ENCODE data around the gene BCL7B.
"Not testable (repeated sequence)": the region's sequence is repeated elsewhere in the genome, so short reads cannot be mapped to it uniquely, and the experiment has no call there.

The BCL7B gene

DNA sequence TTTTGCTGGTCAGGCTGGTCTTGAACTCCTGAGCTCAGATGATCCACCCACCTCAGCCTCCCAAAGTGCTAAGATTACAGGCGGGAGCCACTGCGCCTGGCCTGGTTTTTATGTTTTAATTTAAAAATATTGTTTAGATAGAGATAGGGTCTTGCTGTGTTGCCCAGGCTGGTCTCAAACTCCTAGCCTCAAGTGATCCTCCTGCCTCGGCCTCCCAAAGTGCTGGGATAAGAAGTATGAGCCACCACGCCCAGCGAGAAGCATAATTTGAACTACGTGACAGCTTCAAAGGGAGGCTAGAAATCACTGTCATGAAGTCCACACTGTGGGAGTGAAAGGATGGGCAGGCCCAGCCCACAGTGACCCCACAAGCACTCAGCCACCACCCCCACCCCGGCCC is 21.6 kb downstream of the BCL7B start:
- not testable (repeated sequence) for DNase-seq (ENCODE audit: low spot score)

DNA sequence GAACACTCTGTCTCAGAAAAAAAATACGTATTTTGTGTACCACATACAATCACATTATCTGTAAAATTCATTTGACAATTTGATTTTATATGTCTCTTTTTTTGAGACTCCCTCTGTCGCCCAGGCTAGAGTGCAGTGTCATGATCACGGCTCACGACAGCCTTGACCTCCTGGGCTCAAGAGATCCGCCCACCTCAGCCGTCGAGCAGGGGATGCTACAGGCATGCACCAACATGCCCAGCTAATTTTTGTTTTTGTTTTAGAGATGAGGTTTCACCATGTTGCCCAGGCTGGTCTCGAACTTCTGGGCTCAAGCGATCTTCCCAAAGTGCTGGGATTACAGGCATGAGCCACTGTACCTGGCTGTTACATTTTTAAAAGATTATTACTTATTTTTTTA is 23.7 kb downstream of the BCL7B start:
- DNase-seq (ENCODE audit: low spot score) = no peak

DNA sequence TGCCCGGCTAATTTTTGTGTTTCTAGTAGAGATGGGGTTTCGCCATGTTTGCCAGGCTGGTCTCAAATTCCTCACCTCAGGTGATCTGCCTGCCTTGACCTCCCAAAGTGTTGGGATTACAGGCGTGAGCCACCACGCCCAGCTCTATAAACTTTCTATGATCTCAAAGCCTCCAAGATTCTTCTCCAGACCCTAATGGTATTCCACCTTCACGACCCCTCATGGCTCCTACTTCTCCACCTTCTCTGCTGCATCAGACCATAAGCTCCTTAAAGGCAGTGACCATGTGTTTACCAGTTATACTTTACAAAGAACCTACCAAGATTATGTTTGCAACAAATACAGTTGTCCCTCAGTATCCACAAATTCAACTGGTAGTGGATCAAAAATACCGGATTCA is 25.3 kb downstream of the BCL7B start:
- DNase-seq (ENCODE audit: low spot score) = no peak

DNA sequence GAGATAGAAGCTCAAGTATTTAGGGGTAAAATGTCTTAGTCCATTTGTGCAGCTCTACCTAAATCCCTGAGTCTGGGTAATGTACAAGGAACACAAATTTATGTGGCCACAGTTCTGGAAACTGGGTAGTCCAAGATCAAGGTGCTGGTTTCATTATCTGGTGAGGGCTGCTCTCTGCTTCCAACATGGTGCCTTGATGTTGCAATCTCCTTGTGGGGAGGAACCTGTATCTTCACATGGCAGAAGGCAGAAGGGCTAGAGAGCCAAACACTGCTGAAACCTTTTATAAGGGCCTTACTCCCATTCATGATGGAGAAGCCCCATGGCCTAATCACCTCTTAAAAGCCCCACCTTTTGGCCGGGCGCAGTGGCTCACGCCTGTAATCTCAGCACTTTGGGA is 26.7 kb downstream of the BCL7B start:
- DNase-seq (ENCODE audit: low spot score) = no peak

DNA sequence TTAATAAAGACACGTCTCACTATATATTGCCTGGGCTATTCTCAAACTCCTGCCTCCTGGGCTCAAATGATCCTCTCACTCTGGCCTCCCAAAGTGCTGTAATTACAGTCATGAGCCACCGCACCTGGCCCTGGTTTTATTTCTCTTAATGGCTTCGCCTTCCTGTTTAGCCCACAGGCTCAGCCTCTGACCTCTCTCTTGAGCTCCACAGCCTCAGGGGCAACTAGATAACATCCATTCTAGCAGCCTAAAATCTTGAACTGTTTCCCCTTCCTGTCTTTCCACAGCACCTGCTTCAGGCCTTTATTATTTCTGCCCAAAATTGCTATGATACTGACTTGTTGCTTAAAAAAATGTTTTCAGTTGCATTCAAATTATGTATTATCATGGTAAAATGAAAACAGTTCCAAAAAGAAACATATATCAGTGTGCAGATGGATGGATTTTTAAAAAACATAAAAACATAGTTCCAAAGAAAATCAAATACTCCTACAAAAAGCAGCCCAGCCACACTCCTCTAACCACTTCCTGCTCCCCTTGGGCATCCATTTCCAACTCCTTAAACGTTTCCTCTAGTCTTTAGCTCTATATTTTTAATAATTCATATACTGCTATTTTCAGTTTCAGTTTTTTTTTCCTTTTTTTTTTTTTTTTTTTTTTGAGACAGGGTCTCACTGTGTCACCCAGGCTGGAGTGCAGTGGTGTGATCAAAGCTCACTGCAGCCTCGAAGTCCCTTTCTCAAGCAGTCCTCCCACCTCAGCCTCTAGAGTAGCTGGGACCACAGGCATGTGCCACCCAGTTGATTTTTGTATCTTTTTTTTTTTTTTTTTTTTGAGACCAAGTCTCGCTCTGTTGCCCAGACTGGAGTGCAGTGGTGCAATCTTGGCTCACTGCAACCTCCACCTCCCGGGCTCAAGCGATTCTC is 30.3 kb downstream of the BCL7B start:
- no peak for DNase-seq (ENCODE audit: low spot score)

DNA sequence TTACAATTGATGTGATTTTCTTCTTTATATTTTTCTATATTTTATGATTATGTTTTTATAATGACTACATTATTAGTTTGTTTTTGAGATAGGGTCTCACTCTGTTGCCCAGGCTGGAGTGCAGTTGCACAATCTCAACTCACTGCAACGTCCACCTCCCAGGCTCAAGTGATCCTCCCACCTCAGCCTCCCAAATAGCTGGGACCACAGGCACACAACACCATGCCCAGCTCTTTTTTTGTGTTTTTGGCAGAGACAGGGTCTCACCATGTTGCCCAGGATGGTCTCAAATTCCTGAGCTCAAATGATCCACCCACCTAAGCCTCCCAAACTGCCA is 31.4 kb downstream of the BCL7B start:
- not testable (repeated sequence) for DNase-seq (ENCODE audit: low spot score)

DNA sequence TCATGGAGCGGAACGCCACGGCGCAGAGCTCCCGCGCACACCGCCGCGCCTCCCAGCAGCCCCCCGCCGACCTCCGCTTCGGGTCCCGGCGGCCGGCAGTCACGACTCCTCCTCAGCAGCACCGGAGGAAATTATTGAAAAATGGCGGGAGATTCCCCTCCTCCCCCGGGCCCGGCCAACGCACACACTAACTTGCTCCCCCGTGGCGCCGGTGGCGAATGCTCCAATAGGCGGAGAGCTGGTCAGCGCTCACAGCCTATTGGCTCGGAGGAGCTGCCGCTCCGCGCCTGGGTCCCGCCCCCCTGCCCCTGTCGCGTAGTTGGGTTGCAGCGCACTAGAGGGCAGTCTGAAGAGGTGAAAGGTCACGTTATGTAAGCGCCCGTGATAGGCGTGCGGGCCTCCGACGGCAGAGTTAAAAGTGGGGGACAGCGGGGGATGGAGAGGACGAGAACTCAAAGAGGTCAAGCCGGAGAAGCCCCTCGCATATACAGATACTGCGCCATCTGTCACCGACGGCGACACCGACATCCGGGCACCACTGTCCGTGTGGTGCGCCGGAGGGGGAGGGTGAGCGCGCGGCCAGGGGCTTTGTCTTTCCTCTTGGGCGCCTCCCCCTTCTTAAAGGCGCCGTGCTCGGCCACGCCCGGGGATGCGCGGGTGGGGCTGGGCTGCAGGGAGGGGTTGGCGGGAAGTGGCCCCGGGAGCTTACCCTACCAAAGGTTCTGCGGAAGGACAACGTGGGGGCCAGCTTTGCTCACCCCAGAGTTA is 35.2 kb downstream of the BCL7B start, which contains the start of gene BAZ1B:
BAZ1B (minus strand) TSS at position 189 of the 768 bp plus-strand sequence. CDS start 360 bp downstream, outside the sequence.
- DNase-seq (ENCODE audit: low spot score) = peak; percentile 100

DNA sequence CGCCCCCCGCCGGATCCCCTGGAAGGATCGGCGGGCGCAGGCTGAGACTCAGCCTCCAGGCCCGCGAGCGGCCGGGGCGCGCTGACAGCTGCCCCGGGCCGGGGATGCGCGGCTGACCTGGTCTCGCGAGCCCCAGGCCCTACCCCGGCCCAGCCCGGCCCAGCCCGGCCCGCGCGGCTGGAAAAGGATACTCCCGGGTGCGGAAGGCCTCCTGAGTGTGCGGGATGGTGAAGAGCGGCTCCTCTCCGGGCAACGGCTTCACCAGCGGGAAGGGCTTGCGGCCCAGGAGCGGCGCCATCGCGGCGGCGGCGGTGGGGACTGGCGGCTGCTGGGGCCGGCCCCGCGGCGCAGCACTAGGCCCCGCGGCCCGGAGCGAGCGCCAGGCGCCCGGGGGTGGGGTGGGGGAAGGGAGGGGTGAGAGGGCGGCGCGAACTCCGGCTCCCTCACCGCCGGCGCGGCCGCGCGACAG is 35.8 kb downstream of the BCL7B start:
- peak; percentile 57 for DNase-seq (ENCODE audit: low spot score)

DNA sequence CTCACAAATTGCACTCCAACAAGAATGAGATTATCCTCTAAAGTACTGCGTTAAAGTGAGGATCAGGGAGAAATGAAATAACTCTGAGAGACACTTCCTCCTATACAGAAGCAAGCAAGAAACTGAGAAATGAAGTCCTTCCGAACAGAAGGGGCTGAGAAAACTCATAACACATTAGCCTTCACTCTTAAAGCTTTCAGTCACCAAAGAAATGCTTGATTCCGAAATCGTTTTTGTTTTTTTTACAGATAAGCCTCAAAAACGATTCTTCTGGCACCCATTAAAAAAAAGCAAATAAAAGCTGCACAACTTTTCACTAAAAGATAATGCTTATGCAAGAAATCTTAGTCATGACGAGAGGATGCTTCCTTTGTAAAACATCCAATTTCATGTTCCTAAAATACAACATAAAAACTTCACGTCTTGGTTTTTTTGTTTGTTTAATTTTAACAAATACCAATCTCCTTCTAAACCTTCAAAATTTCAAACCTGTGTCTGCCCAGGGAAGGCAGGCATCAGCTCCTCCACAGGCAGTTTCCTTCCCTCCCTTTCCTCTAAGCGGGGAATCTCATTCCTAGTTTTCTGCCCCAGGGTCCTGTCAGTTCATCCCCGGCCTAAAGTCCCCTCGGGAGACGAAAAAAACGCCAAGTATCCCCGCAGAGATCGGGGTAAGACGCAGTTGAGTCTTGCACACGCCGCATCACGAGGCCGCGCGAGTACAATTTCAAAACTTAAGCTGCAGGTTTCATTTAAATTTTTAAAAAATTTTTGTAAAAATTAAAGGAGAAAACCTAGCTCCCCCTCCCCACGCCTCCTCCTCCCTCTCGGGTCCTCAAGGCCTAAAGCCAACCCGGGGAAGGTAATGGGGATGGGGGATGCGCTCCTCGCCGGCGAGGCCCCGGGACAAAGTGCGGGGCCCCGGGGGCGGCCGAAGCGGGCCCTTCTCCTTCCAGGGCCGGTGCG is 36.5 kb downstream of the BCL7B start:
- DNase-seq (ENCODE audit: low spot score) = peak; percentile 42

DNA sequence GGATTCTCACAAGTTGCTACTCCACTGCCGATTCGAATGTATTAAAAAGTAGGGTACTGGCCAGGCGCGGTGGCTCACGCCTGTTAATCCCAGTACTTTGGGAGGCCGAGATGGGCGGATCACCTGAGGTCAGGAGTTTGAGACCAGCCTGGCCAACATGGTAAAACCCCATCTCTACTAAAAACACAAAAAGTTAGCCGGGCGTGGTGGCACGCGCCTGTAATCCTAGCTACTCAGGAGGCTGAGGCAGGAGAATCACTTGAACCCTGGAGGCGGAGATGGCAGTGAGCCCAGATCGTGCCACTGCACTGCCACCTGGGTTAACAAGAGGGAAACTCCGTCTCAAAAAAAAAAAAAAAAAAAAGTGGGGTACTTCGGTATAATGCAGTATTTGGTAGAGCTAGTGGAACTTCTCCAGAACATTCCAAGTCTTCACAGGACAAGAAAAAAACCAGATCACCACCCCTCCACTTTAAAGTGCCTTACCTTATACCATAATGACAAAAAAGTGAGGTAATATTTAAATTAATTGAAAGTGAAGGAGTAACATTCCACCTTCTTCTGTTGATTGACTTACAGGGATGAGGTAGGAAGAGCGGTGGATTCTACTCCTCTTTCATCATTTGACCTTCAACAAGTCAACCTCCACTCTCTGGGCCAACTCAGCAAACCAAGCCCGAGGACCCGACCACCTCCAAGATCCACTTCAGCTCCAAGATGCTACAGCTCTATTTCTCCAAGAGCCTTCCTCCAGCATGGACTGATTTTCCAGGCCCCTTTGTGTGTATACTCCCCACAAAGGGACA is 37.4 kb downstream of the BCL7B start:
- DNase-seq (ENCODE audit: low spot score) = peak; percentile 12

DNA sequence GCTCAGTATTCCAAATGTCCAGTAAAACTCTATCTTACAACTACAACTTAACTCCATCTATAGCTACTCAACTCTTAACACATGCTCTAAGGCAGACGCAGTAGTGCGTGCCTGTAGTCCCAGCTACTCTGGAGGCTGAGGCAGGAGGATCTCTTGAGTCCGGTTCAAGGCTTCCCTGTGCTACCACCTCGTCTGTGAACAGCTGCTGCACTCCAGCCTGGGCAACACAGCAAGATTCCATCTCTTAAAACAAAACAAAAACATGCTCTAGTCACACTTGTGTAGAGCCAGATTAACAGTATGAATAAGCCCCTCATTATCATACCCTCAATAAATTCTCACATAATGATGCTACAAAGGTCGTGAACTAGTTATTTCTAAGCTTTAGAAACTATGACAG is 39.0 kb downstream of the BCL7B start:
- no peak for DNase-seq (ENCODE audit: low spot score)

DNA sequence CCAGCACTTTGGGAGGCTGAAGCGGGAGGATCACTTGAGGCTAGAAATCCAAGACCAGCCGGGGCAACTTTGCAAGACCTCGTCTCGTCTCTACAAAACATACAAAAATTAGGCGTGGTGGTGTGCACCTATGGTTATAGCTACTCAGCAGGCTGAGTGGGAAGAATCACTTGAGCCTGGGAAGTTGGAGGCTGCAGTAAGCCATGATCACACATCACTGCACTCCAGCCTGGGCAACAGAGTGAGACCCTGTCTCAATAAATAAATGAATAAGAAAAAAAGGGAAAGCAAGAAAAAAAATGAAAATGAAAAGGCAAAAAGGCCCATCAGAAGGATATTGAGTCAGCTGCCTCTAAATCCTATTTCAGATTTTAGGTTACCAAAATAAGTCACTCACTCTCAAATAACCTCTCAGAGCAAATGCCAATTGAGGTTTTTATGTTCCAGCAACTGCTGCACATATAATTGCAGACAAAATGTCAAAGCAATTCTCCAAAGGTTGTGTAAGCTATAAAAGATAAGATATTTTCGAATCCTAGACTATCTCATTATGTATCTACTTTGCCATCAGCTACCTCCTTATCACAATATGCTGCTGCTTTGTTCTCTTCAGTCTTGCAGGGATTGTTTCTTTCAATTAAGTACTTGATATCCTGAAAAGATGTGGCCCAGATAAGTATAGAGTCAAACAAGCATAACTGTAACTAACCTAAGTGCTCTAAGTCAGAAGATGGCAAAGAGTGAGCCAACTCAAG is 40.1 kb downstream of the BCL7B start:
- DNase-seq (ENCODE audit: low spot score) = no peak

DNA sequence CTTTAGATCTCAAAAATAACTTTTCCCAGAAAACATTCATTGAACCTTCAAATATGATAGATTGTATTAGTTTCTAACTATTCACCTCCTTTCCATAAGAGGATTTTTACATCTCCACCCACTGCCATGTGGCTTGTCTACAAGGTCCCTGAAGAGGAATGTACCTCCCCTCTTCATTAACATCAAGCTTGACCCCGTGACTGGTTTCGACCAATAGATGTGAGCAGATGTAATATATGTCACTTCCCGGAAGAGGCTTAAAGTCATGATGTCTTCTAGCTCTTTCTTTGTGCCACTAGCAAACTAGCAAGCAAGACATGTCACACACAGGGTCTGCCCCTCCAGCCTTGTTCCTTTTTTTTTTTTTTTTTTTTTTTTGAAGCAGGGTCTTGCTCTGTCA is 42.3 kb downstream of the BCL7B start:
- no peak for DNase-seq (ENCODE audit: low spot score)

DNA sequence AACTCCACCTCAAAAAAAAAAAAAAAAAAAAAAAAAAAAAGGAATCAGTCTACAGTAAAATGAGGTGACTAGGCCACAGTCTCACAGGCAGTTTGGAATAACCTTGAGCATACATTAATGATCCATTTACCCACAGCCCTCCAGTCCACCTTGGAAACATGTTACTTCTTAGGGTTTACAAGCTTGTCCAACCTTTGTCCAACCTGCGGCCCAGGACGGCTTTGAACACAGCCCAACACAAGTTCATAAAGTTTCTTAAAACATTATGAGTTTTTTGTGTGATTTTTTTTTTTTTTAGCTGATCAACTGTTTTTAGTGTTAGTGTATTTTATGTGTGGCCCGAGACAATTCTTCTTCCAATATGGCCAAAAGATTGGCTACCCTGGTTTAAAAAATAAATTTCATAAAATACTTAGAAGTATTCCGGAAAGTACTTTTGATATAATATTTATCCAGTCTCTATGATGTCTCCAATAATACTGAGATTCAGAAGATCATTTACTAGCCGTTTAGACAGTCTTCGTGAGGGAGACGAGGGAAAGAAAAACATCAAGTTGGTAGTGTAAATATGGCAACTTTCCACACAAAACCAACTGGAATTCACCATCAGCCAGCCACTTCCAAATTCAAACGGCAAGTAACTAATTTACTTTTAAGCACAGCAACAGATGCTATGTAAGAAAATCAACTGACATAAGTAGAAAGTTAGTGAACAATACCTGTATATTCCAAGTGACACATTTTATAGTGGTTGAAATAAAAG is 45.3 kb downstream of the BCL7B start:
- DNase-seq (ENCODE audit: low spot score) = no peak

DNA sequence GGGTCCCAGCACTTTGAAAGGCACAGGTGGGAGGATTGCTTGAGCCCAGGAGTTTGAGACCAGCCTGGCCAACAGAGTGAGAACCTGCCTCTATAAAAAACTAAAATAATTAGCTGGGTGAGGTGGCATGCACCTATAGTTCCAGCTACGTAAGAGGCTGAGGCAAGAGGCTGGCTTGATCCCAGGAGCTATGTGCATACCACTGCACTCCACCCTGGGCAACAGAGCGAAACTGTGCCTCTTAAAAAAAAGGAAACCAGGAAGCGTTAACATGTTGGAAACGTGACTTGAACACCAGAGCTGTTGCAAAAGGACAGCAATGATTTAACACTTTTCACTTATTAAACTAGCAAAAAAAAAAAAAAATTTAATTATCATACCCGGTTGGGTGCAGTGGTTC is 48.0 kb downstream of the BCL7B start:
- no peak for DNase-seq (ENCODE audit: low spot score)

DNA sequence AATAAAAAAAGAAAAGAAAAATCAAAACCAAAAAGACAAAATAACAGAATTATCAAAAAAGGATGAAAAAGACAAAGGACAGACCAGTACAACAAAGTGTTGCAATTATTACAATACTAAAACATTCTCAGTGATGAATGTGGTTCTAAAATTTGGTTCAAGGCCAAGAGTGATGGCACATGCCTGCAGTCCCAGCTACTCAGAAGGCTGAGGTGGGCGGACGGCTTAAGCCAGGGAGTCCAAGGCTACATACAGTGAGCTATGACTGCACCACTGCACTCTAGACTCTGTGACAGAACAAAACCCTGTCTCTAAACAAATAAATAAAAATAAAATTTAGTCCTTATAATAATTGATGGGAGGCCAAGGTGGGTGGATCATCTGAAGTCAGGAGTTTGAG is 49.9 kb downstream of the BCL7B start:
- no peak for DNase-seq (ENCODE audit: low spot score)

DNA sequence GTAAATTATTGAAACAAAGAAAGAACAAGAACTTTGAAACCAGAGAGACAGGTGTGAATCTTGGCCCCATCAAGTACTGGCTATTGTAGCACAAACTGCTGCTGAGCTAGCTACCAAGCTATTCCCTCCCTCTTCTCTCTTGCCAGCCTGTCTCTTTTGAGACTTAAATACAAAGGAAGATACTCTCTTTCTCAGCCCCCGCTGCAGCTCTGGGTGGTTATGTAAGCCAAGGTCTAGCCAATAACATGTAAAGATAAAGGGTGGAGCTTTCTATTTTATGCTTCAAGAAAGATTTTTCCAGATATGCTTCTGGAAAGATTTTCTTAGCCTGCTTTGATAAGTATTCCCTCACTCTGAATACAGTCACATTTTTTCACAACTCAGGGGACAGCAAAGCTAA is 52.6 kb downstream of the BCL7B start:
- DNase-seq (ENCODE audit: low spot score) = no peak

DNA sequence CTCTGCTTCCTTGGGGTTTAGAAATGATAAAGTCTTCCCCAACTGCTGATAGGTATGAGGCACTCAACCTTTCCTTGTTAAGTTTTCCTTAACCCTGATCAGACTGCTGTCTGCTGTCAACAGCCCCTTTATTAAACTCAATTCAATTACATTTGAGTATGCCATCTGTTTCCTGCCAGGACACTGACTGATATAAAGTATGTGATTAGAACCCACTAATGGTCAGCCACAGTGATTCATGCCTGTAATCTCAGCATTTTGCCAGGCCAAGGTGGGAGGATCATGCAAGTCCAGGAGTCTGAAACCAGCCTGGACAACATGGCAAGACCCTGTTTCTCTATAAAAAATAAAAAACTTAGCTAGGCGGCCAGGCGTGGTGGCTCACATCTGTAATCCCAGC is 53.5 kb downstream of the BCL7B start:
- DNase-seq (ENCODE audit: low spot score) = no peak

DNA sequence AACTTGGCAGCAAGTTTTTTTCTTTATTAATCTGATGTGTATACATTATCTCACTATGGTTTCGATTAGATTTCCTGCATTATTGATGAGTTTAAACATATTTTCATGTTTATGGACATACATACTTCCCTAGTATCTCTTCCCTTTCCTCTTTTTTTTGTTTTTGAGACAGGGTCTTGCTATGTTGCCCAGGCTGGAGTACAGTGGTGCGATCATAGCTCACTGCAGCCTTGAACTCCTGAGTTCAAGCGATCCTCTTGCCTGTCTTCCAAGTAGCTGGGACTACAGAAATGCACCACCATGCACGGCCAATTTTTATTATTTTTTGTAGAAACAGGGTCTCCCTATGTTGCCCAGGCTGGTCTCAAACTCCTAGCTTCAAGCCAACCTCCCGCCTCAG is 54.3 kb downstream of the BCL7B start:
- no peak for DNase-seq (ENCODE audit: low spot score)

DNA sequence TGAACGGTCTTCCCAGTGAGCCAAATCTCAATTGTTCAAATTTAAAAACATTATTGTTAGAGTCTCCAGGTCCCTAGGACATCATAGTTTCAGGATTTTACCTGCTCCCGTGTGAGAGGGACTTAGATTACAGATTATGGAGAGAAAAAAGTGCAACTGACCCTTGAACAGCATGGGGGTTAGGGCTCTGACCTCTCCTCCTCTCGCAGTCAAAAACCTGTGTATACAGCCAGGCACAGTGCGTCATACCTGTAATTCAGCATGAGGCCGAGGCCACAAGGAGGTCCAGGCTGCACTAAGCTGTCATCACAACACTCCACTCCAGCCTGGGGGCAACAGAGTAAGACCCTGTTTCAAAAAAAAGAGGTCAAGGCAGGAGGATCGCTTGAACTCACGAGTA is 60.9 kb downstream of the BCL7B start:
- no peak for DNase-seq (ENCODE audit: low spot score)

Data from hepatic stellate cell (primary cell).